GM19240 (cell line): ENCODE measurements around the gene LIPI.
"Not testable (repeated sequence)": the region's sequence is repeated elsewhere in the genome, so short reads cannot be mapped to it uniquely, and the experiment has no call there.

ENCODE experiments used
- DNase-seq: peaks from one replicate; pipeline ENCODE4 v3.0.0; 2011; ENCODE audit warnings: low spot score; ENCODE audit not compliant: insufficient read length

The LIPI gene

DNA sequence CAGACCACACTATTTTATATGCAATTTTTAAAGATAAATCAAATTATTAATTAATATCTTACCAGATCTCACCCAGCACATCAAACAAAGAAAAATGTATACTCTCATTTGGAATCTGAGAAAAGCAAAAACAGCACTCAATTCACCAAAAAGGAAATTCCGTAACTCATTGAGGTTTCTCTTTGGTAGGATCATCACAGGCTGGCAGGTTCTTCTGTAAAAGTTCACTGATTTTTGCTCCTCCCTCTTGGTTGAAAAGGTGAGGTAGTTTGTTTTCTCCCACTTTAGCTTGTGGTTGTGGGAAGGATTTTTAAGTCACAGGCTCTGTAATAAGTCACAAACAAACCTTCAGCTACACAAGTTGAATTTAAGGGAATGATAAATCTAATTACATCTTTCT lies at the start of gene LIPI:
TSS of gene LIPI (minus strand) at position 218 of the 400 bp plus-strand sequence. CDS start at position 108, 110 bp downstream.
- DNase-seq, result no peak

GRCh38 chr21:14260174-14260764 lies 49.5 kb upstream of the LIPI start:
- no peak for DNase-seq

DNA sequence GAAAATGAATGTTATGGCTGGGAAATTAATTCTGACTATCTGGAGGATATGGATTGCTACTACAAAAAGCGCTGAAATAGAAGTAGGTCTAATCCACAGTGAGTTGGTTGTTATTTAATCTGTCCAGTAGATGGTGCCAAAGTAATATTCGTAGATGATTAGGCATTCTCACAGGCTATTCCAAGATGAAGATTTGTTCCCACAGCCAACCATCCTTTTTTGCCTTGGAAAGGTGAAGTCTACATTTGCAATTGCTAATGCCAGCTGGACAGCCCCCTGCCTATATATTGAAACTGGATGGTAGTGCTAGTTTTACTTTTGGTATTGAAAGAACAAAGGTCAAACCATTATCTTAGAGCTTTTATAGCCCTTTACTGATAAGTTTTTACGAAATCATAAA lies 49.0 kb upstream of the LIPI start:
- DNase-seq, result no peak

DNA sequence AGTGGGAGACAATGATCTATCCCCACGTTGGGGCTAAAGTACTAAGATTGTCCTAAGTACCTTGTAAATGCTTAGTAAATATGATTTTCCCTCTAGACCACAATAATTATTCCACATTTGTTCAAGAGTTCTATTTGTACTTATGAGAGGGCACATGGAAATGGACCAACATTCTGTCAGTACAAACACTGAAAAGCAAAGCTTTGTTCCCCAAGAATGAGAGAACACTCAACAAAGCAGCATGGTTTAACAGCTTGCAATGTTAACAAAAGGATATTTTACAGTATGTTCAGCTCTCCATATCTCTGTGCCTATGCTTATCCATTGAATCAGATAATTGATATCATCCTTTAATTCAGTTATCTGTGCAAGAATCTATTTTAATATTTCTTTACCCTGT lies 40.6 kb upstream of the LIPI start:
- DNase-seq, result no peak

GRCh38 chr21:14245711-14246110 lies 35.0 kb upstream of the LIPI start:
- DNase-seq, result no peak

DNA sequence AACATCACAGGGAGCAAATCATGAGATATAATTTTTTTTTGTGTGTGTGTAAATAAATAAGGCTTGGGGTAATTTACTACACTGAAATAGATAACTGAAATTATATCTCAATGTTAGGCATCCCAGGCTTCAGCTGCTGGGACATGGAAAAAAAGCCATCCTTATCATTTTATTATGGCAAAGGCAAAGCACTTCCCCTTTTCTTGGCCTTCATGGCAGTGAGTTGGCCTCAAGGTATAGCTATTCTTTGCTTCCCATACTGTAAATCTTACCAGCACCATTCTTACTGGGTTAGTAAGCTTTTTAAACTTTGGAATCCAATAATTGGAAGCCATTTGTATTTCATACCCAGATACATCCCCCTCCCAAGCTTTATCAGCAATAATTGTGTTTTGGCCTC lies 34.2 kb upstream of the LIPI start:
- DNase-seq, result no peak

DNA sequence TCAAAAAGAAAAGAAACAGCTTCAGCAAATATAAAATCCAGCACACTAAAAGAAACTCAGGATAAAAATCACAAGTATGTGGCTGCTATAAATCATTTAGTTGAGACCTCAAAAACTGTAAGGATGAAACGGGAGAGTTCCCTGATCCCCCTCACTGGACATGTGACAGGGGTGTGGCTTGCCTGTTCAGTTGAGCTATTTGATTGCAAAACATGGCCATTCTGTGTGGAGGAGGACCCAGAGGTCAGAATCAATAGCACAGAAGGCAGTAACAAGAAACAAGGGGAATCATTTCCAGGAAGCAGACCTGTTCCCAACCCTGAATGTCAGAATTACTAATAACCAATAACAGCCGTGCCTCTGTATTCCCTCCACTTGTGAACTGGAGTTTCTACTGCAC lies 33.1 kb upstream of the LIPI start:
- no peak for DNase-seq

- no peak for DNase-seq
Observed at GRCh38 chr21:14243461-14243860, 32.7 kb upstream of the LIPI start.

GRCh38 chr21:14241297-14241696 lies 30.5 kb upstream of the LIPI start:
- no peak for DNase-seq

GRCh38 chr21:14239281-14239680 lies 28.5 kb upstream of the LIPI start:
- DNase-seq, result no peak

DNA sequence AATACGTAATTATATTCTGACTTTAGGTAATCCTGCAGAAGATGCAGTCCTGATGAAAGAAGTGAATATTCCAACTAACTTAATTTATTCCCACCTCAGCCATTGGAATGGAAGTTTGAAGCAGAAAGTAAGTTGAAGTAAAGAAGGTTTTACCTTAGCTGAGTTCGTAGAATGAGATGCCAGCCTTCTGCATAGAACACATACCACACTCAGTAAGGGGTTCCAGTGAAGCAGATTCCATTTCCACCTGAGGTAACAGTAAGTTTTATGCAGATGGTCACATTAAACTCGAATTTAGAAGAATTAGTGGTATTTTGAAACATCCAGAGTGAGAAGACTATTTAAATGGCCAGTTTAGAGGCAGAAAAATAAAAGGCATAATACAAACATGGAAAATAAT lies 25.4 kb upstream of the LIPI start:
- no peak for DNase-seq

DNA sequence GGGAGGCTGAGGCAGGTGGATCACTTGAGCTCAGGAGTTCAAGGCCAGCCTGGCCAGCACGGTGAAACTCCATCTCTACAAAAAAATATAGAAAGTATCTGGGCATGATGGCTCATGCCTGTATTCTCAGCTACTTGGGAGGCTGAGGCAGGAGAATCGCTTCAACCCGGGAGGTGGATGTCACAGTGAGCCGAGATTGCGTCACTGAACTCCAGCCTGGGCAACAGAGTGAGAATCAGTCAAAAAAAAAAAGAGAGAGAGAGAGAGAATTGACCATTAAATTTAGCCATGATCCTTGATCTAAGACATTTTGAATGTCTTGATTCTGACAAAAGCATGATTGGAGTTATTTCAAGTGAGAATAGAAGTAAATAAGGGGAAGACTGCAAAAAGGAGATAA lies 24.3 kb upstream of the LIPI start:
- no peak for DNase-seq

- no peak for DNase-seq
Observed at GRCh38 chr21:14229399-14229798, 18.6 kb upstream of the LIPI start.

DNA sequence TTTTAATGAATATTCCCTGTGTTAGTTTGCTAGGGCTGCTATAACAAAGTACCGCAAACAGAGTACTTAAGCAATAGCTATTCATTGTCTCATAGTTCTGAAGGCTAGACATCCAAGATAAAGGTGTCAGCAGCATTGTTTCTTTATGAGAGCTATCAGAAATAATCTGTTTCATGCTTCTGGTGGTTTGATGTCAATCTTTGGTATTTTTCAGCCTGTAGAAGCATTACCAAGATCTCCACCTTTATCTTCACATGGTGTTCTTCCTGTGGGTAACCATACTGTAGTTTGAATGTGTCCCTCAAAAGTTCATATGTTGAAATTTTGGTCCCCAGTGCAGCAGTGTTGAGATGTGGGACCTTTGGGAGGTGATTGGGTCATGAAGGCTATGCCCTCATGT lies 12.6 kb upstream of the LIPI start:
- no peak for DNase-seq

DNA sequence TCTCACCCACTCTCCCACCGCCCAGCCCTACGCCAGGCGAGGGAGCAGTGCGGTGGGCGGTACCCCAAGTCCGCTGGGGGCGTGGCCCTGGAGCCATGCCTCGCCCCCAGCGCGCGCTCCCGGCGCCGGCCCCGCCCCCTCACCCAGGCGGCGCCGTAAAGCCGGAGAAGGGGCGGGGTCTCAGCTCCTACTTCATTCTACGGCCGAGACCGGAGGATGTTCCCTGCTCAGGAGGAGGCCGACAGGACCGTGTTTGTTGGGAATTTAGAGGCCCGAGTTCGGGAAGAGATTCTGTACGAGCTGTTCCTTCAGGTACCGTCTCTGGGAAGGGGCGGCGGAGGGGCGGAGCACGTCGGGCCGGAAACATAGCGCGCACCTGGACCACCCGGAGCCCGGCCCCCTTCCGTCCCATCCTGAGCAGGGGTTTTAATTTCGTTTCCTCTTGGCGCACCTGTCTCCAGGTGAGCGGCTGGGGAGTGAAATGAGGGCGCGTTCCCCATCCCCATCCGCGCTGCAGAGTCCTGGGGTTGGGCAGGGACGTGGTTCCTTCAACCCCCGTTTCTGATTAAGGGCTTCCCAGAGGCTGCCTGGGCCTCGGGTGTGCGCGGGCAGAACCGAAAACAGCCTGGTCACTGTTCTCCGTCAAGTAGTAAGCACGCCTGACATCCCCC lies 5.4 kb upstream of the LIPI start, which contains the start of gene RBM11:
TSS of gene RBM11 (plus strand) at position 187 of the 671 bp plus-strand sequence. CDS start at position 217, 30 bp downstream.
- DNase-seq, result peak; percentile 11

GRCh38 chr21:14213164-14213563 lies 2.4 kb upstream of the LIPI start:
- no peak for DNase-seq

- no peak for DNase-seq
Observed at GRCh38 chr21:14206222-14206621, 4.5 kb downstream of the LIPI start.

- DNase-seq, result not testable (repeated sequence)
Observed at GRCh38 chr21:14166463-14167223, 44.1 kb downstream of the LIPI start.

- no peak for DNase-seq
Observed at GRCh38 chr21:14143999-14144398, 66.8 kb downstream of the LIPI start.

GRCh38 chr21:14124266-14124665 lies 86.5 kb downstream of the LIPI start:
- DNase-seq, result no peak

- DNase-seq, result no peak
Observed at GRCh38 chr21:14121719-14122118, 89.0 kb downstream of the LIPI start.

DNA sequence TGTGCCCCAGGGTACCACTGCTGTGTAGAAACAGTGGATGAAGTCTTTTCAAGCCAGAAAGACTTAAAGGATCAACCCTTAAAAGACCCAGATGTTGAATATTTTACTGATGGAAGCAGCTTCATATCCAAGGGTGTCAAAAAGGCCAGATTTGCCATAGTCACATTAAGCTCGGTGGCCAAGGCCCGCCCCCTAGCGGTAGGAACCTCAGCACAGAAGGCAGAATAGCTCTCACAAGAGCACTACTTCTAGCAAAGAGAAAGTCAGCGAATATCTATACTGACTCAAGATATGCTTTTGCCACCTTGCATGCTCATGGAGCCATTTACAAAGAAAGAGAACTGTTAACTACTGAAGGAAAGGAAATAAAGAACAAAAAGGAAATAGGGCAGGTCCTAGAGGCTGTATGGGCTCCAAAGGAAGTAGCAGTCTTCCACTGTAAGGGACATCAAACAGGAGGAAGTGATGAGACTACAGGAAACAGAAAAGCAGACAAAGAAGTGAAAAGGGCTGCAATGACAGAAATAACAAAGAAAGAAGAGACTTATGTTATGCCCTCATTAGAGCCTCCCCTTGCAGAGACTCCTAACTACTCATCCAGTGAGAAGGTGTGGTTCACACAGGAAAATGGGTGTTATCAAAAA lies 90.5 kb downstream of the LIPI start:
- DNase-seq, result peak; percentile 8
